A549 (cell line): ENCODE data around the gene PRR29.

Experiments used
- BCL3 ChIP-seq: fragments of >200 bp; sonication (Bioruptor Twin); formaldehyde crosslinking; IDR thresholded peaks from 3 replicates; pipeline ENCODE4 v1.6.1; 2016
- CBX8 ChIP-seq: fragments of 200-600 bp; sonication (generic); IDR thresholded peaks from 2 replicates; pipeline ENCODE4 v1.6.1; 2016
- CEBPB ChIP-seq, 2 experiments: fragments of >200 bp in 1 of 2; sonication (Bioruptor Twin) in 1 of 2; formaldehyde crosslinking in 1 of 2; IDR thresholded peaks; 2 replicates each; pipeline ENCODE4 v1.6.1; 2012 to 2016
- CTCF ChIP-seq: fragments of >200 bp; sonication (Bioruptor Twin); formaldehyde crosslinking; IDR thresholded peaks from 3 replicates; pipeline ENCODE4 v1.5.1; 2016
- JUN ChIP-seq, 2 experiments: fragments of >200 bp; sonication (Bioruptor Twin); formaldehyde crosslinking; IDR thresholded peaks; 2 replicates in 1 of 2; 3 replicates in 1 of 2; pipeline ENCODE4 v1.6.1; 2016 to 2017
- MAFK ChIP-seq: fragments of 450-650 bp; IDR thresholded peaks from 2 replicates; pipeline ENCODE4 v1.6.1; 2014; ENCODE audit not compliant: partially characterized antibody
- MYC ChIP-seq: IDR thresholded peaks from 2 replicates; pipeline ENCODE4 v1.6.1; 2012; ENCODE audit warnings: mild to moderate bottlenecking, inconsistent platforms, low read length, improper control_type of control experiment, borderline replicate concordance
- NR3C1 ChIP-seq: fragments of >200 bp; sonication (Bioruptor Twin); formaldehyde crosslinking; IDR thresholded peaks from 3 replicates; pipeline ENCODE4 v1.6.1; 2017
- POLR2A ChIP-seq: IDR thresholded peaks from 2 replicates; pipeline ENCODE4 v1.6.1; 2012; ENCODE audit warnings: mild to moderate bottlenecking, low read length
- RCOR1 ChIP-seq: fragments of 150-350 bp; IDR thresholded peaks from 2 replicates; pipeline ENCODE4 v1.6.1; 2014; ENCODE audit warnings: antibody characterized with exemption, low read length, low read depth
- RNF2 ChIP-seq: fragments of 200-600 bp; sonication (generic); IDR thresholded peaks from 2 replicates; pipeline ENCODE4 v1.6.1; 2016; ENCODE audit warnings: low read depth, mild to moderate bottlenecking, antibody characterized with exemption, moderate library complexity, borderline replicate concordance

DNA sequence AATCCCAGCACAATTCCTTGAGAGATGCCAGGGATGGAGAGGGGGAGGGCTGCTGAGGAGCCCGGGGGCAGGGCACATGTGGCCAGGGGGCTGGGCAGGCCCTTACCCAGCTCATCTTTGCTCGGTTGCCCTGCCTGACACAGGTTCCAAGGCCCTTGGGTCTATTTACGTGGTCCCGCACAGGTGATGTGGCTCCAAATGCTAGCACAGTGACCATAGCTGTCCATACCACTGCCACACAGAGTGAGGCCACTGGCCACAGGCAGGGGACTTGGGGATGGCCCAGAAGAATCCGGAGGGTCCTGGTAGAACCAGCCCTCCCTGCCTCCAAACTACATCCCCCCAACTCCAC is 10.0 kb upstream of the PRR29 start:
- TF ChIP-seq NR3C1, result no peak
- no peak for TF ChIP-seq POLR2A
- no peak for TF ChIP-seq CTCF
- TF ChIP-seq CEBPB (IDR thresholded peaks at IDR 0.05), result no peak
- no peak for TF ChIP-seq MAFK
- no peak for TF ChIP-seq MYC
- no peak for TF ChIP-seq BCL3
- TF ChIP-seq JUN (IDR thresholded peaks at IDR 0.05), result no peak
- TF ChIP-seq RNF2, result no peak
- no peak for TF ChIP-seq RCOR1
- TF ChIP-seq CBX8, result no peak
